ENCODE results near the gene AHDC1. TPM values are rescaled to one million over a fixed set of nuclear protein-coding genes. Genes with fewer than 3 reads are reported as not detected.

The AHDC1 gene
- total and polyA plus RNA-seq, 2 donors (not counting 1 experiment from before 2014, with no cell fraction given) = 4.2 to 6.9 TPM

- Histone ChIP-seq H3K9ac (ENCODE audit: insufficient read depth, low read length) (no peak overlapping the region), H3K27me3 (ENCODE audit: control insufficient read depth, insufficient read depth, low read length) (peaks cover 18% of the 10 kb centered on the region), H3K27ac (ENCODE audit: insufficient read depth, low read length) (no peak overlapping the region), H3K4me3 (replicated peaks in 1 of 4; ENCODE audit: control extremely low read depth in 1 of 4, insufficient read depth in 1 of 4, low read depth in 3 of 4, low read length in 4 of 4) (no peak overlapping the region), H3K4me1 (ENCODE audit: control insufficient read depth, extremely low read depth, insufficient read depth, low read length) (no peaks in the 10 kb centered on the region), H3K9me3 (ENCODE audit: control insufficient read depth, insufficient read depth, low read depth, low read length) (no peaks in the 10 kb centered on the region), H3K79me2 (ENCODE audit: control insufficient read depth, insufficient read depth, low read length) (no peaks in the 10 kb centered on the region), H3K36me3 (ENCODE audit: control insufficient read depth, insufficient read depth, low read length) (no peaks in the 10 kb centered on the region), H4K20me1 (ENCODE audit: control insufficient read depth, extremely low read depth, insufficient read depth, low read length) (no peaks in the 10 kb centered on the region), H2AFZ (ENCODE audit: low read length) (no peak overlapping the region), H3K4me2 (ENCODE audit: extremely low read depth, insufficient read depth, low read length) (no peak overlapping the region)
- DNase-seq (ENCODE audit: low read depth in 2 of 2) = no peak
- no peak for TF ChIP-seq EZH2 (IDR thresholded peaks at IDR 0.05; ENCODE audit: low read length, missing control alignments)
- no peak for TF ChIP-seq CTCF (conservative IDR thresholded peaks at IDR 0.05 in 1 of 2, IDR thresholded peaks at IDR 0.05 in 1 of 2; ENCODE audit: low read depth in 1 of 2, low read length in 2 of 2)
These were observed 11.6 kb upstream of the AHDC1 start for GRCh38 chr1:27615346-27616192.

GRCh38 chr1:27614625-27615344 lies 10.8 kb upstream of the AHDC1 start:
- H3K9me3 ChIP-seq (ENCODE audit: control insufficient read depth, insufficient read depth, low read depth, low read length) = no peaks in the 10 kb centered on the region
- TF ChIP-seq CTCF (conservative IDR thresholded peaks at IDR 0.05 in 1 of 2, IDR thresholded peaks at IDR 0.05 in 1 of 2; ENCODE audit: low read depth in 1 of 2, low read length in 2 of 2) (no peak), EZH2 (IDR thresholded peaks at IDR 0.05; ENCODE audit: low read length, missing control alignments) (no peak)
- H3K79me2 ChIP-seq (ENCODE audit: control insufficient read depth, insufficient read depth, low read length) = no peaks in the 10 kb centered on the region
- H3K4me3 ChIP-seq (replicated peaks in 1 of 4; ENCODE audit: control extremely low read depth in 1 of 4, insufficient read depth in 1 of 4, low read depth in 3 of 4, low read length in 4 of 4) = no peak overlapping the region
- no peaks in the 10 kb centered on the region for H3K4me1 ChIP-seq (ENCODE audit: control insufficient read depth, extremely low read depth, insufficient read depth, low read length)
- H2AFZ ChIP-seq (ENCODE audit: low read length) = no peak overlapping the region
- H3K27ac ChIP-seq (ENCODE audit: insufficient read depth, low read length) = no peak overlapping the region
- no peaks in the 10 kb centered on the region for H4K20me1 ChIP-seq (ENCODE audit: control insufficient read depth, extremely low read depth, insufficient read depth, low read length)
- no peak overlapping the region for H3K4me2 ChIP-seq (ENCODE audit: extremely low read depth, insufficient read depth, low read length)
- H3K27me3 ChIP-seq (ENCODE audit: control insufficient read depth, insufficient read depth, low read length) = peaks cover 25% of the 10 kb centered on the region
- no peak for DNase-seq (ENCODE audit: low read depth in 2 of 2)
- no peak overlapping the region for H3K9ac ChIP-seq (ENCODE audit: insufficient read depth, low read length)
- H3K36me3 ChIP-seq (ENCODE audit: control insufficient read depth, insufficient read depth, low read length) = no peaks in the 10 kb centered on the region

DNA sequence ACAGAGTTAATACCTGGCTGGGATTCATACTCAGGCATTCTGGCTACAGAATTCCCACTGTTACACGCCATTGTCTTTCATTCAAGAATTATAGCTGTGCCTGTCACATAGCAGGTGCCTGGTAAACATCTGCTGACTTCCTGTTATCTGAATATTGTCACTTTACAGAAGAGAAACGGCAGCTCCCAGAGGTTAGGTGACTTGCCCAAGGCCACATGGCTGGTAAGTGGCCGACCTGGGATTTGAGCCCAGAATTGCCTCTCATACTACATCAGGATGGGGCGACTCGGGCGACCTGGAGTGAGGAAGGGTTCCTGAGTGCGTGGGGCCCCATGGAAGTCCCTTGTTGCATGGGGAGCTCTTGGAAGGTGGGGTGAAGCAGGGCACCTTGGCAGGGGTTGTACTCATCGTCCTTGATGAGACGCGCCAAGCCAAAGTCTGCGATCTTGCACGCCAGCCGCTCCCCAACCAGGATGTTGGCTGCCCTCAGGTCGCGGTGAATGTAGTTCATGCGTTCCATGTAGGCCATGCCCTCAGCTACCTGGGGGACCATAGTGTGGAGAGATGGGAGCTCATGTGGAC lies 10.2 kb upstream of the AHDC1 start:
- no peak overlapping the region for H3K4me3 ChIP-seq (replicated peaks in 1 of 4; ENCODE audit: control extremely low read depth in 1 of 4, insufficient read depth in 1 of 4, low read depth in 3 of 4, low read length in 4 of 4)
- TF ChIP-seq EZH2 (IDR thresholded peaks at IDR 0.05; ENCODE audit: low read length, missing control alignments) (no peak), CTCF (conservative IDR thresholded peaks at IDR 0.05 in 1 of 2, IDR thresholded peaks at IDR 0.05 in 1 of 2; ENCODE audit: low read depth in 1 of 2, low read length in 2 of 2) (no peak)
- H3K27ac ChIP-seq (ENCODE audit: insufficient read depth, low read length) = no peak overlapping the region
- no peaks in the 10 kb centered on the region for H3K79me2 ChIP-seq (ENCODE audit: control insufficient read depth, insufficient read depth, low read length)
- H2AFZ ChIP-seq (ENCODE audit: low read length) = no peak overlapping the region
- H3K4me2 ChIP-seq (ENCODE audit: extremely low read depth, insufficient read depth, low read length) = no peak overlapping the region
- H3K27me3 ChIP-seq (ENCODE audit: control insufficient read depth, insufficient read depth, low read length) = peaks cover 25% of the 10 kb centered on the region
- H3K9me3 ChIP-seq (ENCODE audit: control insufficient read depth, insufficient read depth, low read depth, low read length) = no peaks in the 10 kb centered on the region
- H3K9ac ChIP-seq (ENCODE audit: insufficient read depth, low read length) = no peak overlapping the region
- no peak for DNase-seq (ENCODE audit: low read depth in 2 of 2)
- H3K36me3 ChIP-seq (ENCODE audit: control insufficient read depth, insufficient read depth, low read length) = no peaks in the 10 kb centered on the region
- no peaks in the 10 kb centered on the region for H4K20me1 ChIP-seq (ENCODE audit: control insufficient read depth, extremely low read depth, insufficient read depth, low read length)
- no peaks in the 10 kb centered on the region for H3K4me1 ChIP-seq (ENCODE audit: control insufficient read depth, extremely low read depth, insufficient read depth, low read length)

Data from fibroblast of lung (primary cell).